RPMI8226 (cell line): ENCODE data around the gene HTR4.
"Not testable (repeated sequence)": the region's sequence is repeated elsewhere in the genome, so short reads cannot be mapped to it uniquely, and the experiment has no call there.

Source experiments
- DNase-seq: peaks from one replicate; pipeline ENCODE4 v3.0.0-alpha.2; 2015

The HTR4 gene

DNA sequence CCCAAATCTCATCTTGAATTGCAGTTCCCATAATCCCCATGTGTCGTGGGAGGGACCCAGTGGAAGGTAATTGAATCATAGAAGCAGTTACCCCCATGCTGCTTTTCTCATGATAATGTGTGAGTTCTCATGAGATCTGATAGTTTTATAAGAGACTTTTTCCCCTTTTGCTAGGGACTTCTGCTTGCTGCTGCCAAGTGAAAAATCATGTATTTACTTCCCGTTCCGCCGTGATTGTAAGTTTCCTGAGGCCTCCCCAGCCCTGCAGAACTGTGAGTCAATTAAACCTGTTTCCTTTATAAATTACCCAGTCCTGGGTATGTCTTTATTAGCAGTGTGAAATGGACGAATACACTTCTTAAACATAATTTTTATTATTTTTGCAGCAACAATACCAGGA lies 185.6 kb downstream of the HTR4 start:
- DNase-seq: not testable (repeated sequence)

DNA sequence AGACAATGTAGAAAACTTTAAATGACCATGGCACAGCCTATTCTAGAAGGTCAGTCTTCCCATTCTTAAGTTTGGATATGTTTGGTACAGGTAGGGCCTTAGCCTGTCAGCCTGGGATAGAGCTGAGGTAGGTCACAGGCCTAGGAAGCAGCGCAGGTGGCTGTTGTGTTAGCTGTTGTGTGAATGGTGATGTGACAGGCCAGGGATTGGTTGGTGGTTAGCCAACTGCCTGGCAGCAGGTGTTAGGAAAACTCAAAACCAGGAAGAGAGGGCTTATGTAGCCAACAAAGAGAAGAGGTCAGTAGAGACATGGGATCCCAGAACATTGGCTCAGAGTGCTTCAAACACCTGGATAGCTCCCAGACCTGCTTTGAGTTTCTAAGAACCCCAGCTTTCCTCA lies 186.4 kb downstream of the HTR4 start:
- DNase-seq: no peak

DNA sequence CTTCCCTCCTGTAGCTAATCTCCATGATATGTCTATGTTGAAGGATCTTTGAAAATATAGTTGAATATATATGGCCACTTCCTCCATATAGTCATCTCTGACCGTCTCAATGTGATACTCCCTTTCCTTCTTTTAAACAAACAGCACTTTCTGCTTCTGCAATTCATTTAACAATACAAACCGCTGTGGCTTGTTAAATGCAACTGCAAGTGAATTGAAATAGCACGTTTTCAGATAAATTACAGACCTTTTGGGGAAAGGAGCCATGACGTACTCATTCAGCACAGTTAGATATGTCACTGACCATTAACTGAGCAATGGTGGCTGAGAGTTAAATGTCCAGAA lies 188.1 kb downstream of the HTR4 start:
- no peak for DNase-seq

DNA sequence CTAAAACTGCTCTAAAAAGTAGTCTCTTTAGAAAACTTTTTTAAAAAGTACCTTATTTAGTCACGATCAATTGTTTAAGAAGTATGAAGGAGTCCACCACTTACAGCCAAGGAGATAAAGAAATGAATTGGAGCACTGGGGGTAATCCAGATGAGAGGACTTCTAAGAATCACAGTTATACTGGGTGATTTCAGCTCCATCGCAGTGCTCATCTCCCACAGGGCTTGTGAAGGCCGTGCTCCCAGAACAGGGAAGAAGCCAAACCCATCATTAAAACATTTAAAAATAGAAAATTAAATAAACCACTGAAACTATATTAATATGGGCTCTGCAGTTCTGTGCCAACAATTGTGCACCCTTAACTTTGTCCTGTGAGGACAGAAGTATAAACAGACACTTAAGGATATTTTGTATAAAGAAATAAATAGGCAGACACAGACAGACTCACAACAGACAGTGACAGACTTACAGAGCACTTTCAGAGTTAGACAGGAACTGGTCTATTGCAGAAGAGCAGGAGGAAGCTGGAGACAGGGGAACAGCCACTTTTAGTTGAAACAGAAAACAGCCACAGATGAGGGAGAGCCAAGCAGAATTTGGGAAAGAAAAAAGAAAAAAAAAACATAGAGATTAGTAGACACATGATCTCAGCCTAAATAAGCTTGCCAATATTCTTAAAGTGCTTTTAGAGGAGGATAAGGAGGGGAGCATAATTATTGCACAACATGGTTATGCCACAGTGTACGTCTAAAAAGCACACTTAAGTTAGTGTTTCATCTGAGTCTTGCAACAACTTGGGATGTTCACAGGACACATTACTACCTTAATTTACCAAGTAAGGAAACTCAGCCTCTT lies 188.7 kb downstream of the HTR4 start:
- no peak for DNase-seq

DNA sequence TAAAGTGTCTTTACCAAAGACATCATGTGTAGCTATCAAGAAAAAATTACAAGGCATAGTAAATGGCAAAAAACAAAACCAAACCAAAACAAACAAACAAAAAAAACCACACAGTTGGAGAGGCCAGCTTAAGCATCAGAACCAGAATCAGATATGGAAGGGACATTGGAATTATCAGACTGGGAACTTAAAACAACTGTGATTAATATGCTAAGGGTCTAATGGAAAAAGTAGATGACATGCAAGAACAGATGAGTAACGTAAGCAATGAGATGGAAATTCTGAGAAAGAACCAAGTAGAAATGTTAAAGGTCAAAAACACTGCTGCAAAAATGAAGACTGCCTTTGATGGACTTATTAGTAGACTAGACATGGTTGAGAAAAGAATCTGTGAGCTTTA lies 194.7 kb downstream of the HTR4 start:
- DNase-seq: no peak

DNA sequence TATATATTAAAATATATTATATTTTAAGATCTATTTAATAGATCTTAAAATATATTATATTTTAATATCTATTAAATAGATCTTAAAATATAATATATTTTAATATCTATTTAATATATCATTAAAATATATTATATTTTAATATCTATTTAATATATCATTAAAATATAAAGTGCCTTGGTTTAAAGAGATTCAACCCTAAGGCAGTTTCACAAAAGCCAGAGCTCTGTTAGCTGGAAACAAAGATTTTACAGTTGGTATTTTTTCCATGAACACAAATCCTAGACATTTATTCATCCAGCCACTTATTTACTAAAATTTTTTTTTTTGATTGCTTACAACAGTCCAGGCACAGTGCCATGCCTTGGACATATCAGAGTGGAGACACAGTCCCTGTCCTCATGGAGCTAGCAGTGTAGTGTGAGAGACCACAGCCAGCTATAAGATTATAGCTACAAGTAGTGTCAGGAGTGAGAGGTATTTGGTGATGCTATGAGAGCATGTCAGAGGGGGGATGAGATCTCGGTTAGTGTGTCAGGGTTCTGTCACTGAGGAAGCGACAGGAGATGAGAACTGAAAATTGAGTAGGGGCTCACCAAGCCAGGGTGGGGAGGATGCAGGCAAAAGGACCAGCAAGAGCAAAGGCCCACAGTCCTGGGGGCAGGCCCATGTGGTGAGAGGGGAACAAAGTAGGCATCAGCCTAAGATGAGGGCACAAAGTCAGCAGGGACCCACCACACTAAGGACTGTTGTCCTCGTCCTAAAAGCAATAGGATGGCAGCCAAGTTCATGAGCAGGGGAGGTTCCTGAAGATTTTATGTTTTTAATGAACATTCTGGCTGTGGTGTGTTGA lies 196.1 kb downstream of the HTR4 start:
- DNase-seq: no peak

DNA sequence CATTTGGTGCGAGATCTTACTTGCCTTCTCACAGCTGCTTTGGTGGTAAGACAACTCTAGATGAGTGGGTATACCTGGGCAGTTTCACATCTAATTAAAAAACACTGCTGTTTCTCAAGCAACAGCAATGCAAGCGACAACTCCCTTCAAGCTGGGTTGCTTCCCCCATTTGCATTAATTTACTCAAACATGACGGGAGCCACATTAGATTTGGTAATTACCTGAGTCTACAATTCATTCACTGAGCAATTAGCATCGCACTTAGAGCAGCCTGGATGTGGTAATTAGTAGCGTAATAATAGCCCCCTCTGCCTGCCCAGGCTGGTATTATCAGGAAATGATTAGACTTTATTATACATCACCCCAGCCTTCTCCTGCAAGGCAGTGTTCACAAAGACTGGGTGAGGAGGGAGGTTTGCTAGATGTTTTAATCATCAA lies 197.1 kb downstream of the HTR4 start:
- peak; percentile 49 for DNase-seq

DNA sequence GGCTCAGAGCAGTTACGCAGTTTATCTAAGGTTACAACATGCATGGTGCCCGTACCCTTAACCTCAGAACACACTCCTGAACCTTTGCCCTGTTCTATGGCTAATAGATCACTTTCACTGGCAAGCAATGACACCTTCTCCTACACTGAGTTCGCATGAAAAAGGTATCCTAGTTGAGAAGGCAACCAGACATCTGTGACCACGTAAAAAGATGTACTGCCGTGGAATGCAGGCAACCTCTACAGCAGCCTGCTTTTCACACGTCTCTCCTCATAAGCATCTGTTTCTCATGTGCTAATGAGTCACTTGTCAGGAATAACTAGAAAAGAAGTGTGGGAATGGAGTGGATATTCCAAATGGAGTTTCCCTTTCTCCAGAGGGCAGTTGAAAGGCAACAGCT lies 199.1 kb downstream of the HTR4 start:
- DNase-seq: no peak

DNA sequence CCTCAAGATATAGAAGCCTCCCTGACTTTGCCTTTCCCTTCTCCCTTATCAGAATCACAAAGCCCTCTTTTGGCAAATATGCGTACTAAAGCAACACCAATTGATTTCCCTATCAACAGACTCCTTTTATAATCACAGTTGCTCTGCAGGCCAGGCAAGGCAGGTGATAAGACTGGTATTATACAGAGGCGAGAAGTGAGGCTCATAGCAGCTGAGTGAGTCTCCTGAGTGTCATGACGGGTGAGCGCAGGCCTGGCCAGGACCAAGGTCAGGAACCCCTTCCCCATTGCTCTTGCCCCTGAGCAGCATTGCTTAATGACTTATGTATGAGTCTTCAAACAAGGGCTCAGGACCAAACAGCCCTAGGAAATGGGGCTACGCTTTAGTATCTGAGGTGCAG lies 199.8 kb downstream of the HTR4 start:
- DNase-seq: no peak

DNA sequence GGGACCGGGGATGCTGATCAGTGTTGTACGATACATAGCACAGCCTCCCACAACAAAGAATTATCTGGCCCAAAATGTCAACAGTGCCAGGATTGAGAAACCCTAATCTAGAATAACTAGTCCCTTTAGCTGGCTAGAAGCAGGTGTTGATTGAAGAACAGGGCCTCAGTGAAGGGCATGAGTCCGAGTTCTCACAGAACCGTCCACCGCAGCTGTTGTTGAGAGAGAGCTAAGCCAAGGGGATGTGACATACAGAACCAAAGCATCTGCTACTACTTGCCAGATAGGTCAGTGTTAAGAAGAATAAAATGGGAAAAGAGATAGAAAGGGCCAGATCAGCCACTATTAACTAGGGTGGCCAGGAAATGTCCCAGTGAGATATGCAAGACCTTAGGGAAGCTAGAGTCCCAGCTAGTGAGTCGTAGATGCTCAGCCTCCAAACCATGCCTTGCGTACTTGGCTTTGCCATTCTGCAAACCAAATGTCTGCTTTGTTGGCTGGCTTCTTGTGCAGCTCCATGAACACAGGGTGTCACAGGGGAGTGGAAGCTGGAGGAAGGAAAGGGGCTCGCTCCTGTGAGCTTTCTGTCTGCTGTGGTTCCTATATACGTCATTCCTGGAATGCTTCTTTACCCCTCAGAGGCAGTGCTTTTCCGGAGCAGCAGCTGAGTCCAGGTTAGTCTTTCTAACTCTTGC lies 201.7 kb downstream of the HTR4 start:
- DNase-seq: no peak

DNA sequence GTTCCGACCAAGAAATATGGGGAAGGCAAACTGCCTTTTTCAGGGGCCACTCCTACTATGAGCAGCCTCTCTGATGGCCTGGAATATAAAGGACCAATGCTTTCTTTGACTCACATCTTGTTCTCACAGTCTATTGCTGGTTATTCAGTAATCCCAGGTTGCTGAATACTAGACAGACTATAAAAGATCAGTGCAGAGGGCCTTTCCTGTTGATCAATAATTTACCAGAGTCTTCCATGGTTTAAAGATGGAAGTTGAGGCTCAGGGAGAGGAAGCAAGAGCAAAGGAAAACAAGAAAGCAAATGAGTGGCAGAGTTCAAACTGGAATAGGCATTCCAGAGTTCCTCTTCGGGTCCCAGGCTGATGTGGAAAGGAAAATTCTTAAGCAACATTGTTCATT lies 207.7 kb downstream of the HTR4 start:
- DNase-seq: no peak

DNA sequence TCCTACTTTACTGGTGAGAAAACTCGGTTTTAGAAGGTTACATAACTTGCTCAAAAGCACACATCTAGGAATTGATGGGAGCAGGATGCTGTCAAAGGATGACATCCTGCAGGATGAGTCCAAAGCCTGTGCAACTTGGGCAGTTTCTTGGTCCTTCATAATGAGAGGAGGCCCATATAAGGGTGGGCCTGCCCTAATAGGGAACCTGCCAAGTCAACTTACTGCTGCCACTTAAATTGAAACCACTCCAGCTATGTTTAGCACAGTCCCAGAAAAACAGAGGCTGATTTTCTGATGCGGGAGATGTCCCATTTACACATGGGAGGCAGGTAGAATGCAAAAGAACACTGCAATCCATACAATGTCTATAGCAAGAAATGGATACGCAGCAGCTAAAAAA lies 208.7 kb downstream of the HTR4 start:
- no peak for DNase-seq

DNA sequence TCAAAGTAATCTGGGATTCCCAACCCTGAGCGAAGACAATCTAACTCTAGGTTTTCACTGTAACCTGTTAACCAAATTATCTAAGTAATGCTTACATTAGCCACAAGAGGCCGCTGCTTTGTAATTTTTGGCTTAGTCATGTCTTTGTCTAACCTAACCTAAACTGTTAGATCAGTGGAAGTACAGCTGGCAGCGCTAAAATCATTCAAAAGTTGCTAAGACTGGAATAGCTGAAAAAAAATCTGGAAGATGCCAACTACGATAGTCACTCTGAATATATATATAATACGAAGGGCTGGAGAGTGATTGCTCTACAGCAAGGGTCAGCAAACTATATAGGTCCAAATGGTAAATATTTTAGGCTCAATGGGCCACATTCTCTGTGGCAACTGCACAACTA lies 210.3 kb downstream of the HTR4 start:
- DNase-seq: peak; percentile 72

DNA sequence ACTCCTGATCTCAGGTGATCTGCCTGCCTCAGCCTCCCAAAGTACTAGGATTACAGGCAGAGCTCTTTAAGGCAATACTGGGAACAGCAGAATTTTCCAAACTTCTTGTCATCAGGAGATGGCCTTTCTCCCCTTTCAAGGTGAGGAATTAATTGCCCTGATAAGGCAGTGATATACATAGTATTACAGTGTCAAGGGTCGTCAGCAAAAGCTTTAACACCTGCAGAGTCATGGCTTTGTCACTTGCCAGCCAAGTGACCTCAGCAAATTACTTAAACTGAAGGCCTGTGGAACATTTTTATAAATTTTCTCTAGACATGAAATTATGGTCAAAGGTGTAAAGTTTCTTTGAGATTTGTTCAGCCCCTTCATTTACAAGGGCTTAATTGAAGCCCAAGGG lies 211.1 kb downstream of the HTR4 start:
- no peak for DNase-seq

DNA sequence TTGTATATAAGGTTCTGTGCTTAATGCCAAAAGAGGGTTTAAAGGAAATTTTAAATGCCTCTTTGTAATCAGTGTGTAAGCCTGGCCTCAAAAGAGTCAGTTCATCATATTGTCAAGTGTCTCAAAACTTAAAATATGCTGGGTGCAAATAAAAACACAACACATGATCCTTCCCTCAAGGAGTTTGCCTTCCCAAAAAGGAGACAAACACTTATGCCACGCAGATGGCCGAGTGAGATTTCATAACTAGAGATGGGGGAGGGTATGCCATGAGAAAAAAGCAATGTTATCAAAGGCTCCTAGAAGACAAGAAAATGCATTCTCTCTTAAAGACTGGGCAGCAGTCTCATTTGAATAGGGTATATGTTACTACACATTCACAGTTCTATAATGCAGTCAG lies 215.4 kb downstream of the HTR4 start:
- DNase-seq: no peak

DNA sequence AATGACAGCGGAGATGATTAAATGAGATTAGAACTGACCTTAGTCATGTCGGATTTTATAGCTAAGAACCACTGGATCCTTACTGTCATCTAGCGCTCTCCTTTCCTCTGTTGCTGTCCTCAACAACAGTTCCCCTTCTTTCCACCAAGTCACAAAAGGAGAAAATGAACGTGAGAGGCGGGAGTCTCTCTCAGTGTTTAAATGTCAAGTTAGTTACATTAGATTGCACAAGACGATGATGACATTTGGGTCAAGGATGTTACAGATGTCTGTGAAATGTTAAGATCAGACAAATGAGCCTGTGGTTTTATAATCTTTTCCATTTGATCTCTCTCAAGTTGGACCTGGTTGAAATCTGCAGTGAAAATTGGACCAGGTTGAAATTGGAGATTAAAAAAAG lies 217.1 kb downstream of the HTR4 start:
- no peak for DNase-seq

DNA sequence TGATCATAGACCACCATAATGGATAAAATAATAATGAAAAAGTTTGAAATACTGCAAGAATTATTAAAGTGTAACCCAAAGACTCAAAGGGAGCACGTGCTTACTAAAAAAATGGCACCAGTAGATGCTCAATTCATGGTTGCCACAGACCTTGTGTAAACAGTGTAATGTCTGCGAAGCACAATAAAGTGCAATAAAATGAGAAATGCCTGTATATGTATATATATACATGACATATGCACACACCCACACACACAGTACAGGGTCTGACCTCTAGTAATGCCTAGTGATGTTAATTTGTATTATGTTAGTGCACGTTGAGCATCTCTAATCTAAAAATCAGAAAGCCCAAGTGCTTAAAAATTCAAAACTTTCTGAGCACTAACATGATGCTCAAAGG lies 218.3 kb downstream of the HTR4 start:
- no peak for DNase-seq

DNA sequence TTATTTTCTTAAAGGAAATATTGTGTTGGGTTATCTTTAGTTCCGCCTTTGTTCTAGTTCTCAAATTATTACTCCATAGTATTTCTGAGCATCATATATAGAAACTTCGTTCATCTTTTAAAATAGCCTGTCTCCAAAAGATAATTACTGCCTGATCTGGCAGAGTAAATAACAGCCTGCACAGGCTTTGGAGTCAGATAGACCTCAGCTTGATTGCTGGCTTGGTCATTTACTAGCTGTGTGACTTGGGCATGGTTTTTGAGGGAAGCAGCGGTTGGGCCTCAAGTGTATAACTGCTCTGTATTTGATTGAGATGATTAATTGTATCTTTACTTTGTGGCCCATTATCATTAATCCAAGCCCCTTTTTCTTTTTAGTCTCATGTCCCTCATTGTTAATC lies 220.5 kb downstream of the HTR4 start:
- no peak for DNase-seq
